Body of pancreas (tissue), 4 donors: ENCODE data around the gene PEX14.

Source experiments
- POLR2A ChIP-seq, 3 donors: fragments of 450-650 bp; IDR thresholded peaks; one replicate each; pipeline ENCODE4 v1.6.1; 2016; ENCODE audit warnings: antibody characterized with exemption in 3 of 3, mild to moderate bottlenecking in 2 of 3
- TF ChIP-seq, protein P1 (sequence below), 7 experiments: fragments of 450-650 bp in 4 of 7; fragments of 200-600 bp in 3 of 7; sonication (generic) in 3 of 7; IDR thresholded peaks; one replicate each; pipeline ENCODE4 v1.5.1; 2016 to 2019; ENCODE audit warnings: antibody characterized with exemption in 7 of 7

DNA sequence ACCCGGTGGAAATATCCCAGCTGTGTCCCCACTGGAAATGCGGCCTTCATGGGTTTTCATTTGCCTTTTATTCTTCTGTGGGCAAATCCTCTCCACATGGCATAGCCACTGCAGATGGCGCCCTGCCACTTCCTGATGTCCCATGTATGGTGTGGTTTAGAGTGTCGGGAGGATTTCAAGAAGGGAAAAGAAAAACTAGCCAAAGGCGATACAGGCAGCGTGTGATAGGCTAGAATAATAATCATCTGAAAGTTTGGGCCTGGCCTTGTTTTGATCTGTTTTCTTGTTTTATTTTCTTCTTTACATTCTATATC, 123.6 kb downstream of the PEX14 start:
- TF ChIP-seq, protein P1, sequence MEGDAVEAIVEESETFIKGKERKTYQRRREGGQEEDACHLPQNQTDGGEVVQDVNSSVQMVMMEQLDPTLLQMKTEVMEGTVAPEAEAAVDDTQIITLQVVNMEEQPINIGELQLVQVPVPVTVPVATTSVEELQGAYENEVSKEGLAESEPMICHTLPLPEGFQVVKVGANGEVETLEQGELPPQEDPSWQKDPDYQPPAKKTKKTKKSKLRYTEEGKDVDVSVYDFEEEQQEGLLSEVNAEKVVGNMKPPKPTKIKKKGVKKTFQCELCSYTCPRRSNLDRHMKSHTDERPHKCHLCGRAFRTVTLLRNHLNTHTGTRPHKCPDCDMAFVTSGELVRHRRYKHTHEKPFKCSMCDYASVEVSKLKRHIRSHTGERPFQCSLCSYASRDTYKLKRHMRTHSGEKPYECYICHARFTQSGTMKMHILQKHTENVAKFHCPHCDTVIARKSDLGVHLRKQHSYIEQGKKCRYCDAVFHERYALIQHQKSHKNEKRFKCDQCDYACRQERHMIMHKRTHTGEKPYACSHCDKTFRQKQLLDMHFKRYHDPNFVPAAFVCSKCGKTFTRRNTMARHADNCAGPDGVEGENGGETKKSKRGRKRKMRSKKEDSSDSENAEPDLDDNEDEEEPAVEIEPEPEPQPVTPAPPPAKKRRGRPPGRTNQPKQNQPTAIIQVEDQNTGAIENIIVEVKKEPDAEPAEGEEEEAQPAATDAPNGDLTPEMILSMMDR (IDR thresholded peaks at IDR 0.05) = no peak
- no peak for TF ChIP-seq POLR2A (IDR thresholded peaks at IDR 0.05)
